HCT116 (cell line): ENCODE results near the gene PRTG. TPM values are rescaled to one million over a fixed set of nuclear protein-coding genes. Genes with fewer than 3 reads are reported as not detected.

Experiments used
- CTCF ChIP-seq, 3 experiments: fragments of 200-600 bp in 1 of 3; sonication (generic) in 1 of 3; IDR thresholded peaks in 2 of 3; conservative IDR thresholded peaks in 1 of 3; 2 replicates each; pipeline ENCODE4 v1.5.1; 2012 to 2017; ENCODE audit warnings: low read depth in 2 of 3, low read length in 2 of 3, antibody characterized with exemption in 1 of 3, borderline replicate concordance in 1 of 3, control low read depth in 1 of 3, mild to moderate bottlenecking in 1 of 3, mixed read lengths in 1 of 3, mixed run types in 1 of 3, moderate library complexity in 1 of 3; ENCODE audit not compliant: insufficient read depth in 1 of 3
- EZH2 ChIP-seq: fragments of 200-600 bp; sonication (generic); IDR thresholded peaks from 2 replicates; pipeline ENCODE4 v1.6.1; 2017; ENCODE audit warnings: antibody characterized with exemption, mixed run types
- JUND ChIP-seq: IDR thresholded peaks from 2 replicates; pipeline ENCODE4 v1.6.1; 2012
- POLR2A ChIP-seq: IDR thresholded peaks from 2 replicates; pipeline ENCODE4 v1.7.0; 2011; ENCODE audit warnings: borderline replicate concordance; ENCODE audit not compliant: insufficient read depth, insufficient read length; ENCODE audit errors: extremely low read depth
- POLR2AphosphoS5 ChIP-seq: IDR thresholded peaks from 2 replicates; pipeline ENCODE4 v1.6.1; 2011; ENCODE audit warnings: mild to moderate bottlenecking, low read depth, low read length, moderate library complexity
- SIN3A ChIP-seq: IDR thresholded peaks from 2 replicates; pipeline ENCODE4 v1.6.1; 2012; ENCODE audit warnings: low read depth
- SP1 ChIP-seq: IDR thresholded peaks from 2 replicates; pipeline ENCODE4 v1.6.1; 2012; ENCODE audit warnings: low read depth
- TCF7L2 ChIP-seq: IDR thresholded peaks from 2 replicates; pipeline ENCODE4 v1.7.0; 2011; ENCODE audit warnings: borderline replicate concordance, inconsistent platforms; ENCODE audit not compliant: insufficient read depth, insufficient read length; ENCODE audit errors: extremely low read depth
- YY1 ChIP-seq: IDR thresholded peaks from 2 replicates; pipeline ENCODE4 v1.6.1; 2011; ENCODE audit warnings: low read length, low read depth, moderate library complexity, mild to moderate bottlenecking; ENCODE audit not compliant: insufficient replicate concordance; ENCODE audit errors: extremely low read depth
- ZBTB33 ChIP-seq: IDR thresholded peaks from 2 replicates; pipeline ENCODE4 v1.6.1; 2011; ENCODE audit warnings: mild to moderate bottlenecking, low read length, moderate library complexity; ENCODE audit not compliant: insufficient replicate concordance; ENCODE audit errors: extremely low read depth
- ZFX ChIP-seq: fragments of 450-650 bp; IDR thresholded peaks from 2 replicates; pipeline ENCODE4 v1.6.1; 2017
- total RNA-seq: library from RNA; stranded (reverse); gene quantifications from one replicate; pipeline ENCODE4 v1.2.1, GENCODE V29; 2021; ENCODE audit not compliant: unreplicated experiment
- TF ChIP-seq, protein P1 (sequence below): IDR thresholded peaks from 2 replicates; pipeline ENCODE4 v1.6.1; 2012

PRTG gene
- total RNA-seq, 1 experiment from 2014 or later, result not detected

DNA sequence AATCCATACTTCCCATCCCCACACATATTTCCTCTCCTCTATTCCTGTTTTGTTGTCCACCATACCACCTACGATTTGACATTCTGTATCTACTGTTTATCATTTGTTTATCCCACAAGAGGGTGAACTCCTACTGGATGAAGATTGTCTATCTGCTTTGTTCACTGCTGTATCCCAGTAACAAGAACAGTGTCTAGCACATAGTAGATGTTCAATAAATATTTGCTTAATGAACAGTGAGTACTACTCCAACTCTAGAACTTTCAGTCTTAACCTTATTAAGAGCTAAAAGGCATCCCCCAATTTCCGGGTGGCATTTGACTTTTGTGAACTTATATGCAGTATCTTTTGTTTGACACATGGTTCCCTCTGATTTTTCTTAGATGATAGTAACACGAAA is 156.1 kb downstream of the PRTG start (continued):
- TF ChIP-seq ZBTB33, result no peak
- TF ChIP-seq TCF7L2, result no peak
- TF ChIP-seq SIN3A, result no peak
- no peak for TF ChIP-seq POLR2A
- no peak for TF ChIP-seq YY1
- TF ChIP-seq JUND, result no peak
- no peak for TF ChIP-seq EZH2
- TF ChIP-seq, protein P1, sequence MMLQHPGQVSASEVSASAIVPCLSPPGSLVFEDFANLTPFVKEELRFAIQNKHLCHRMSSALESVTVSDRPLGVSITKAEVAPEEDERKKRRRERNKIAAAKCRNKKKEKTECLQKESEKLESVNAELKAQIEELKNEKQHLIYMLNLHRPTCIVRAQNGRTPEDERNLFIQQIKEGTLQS, result no peak
- no peak for TF ChIP-seq CTCF (IDR thresholded peaks at IDR 0.05 in 2 of 3, conservative IDR thresholded peaks at IDR 0.05 in 1 of 3; ENCODE audit: borderline replicate concordance in 1 of 3, insufficient read depth in 1 of 3, low read depth in 2 of 3, low read length in 2 of 3)
- no peak for TF ChIP-seq SP1
- no peak for TF ChIP-seq ZFX
- no peak for TF ChIP-seq POLR2AphosphoS5
